Panc1 (cell line): ENCODE measurements around the gene GPX3. TPM values are rescaled to one million over a fixed set of nuclear protein-coding genes. Genes with fewer than 3 reads are reported as not detected.

Experiments
- ATAC-seq: fragments of 200-7000 bp; cut with Tn5 transposase; 2 replicates; pipeline ENCODE4 v1.9.1; 2020; ENCODE audit warnings: mild to moderate bottlenecking, moderate library complexity
- BruUV-seq: library from RNA; stranded (reverse); fragments of 400-500 nt; replicated peaks from 2 replicates; lab custom pipeline; 2021; lab: Mats Ljungman, UMichigan
- CTCF ChIA-PET: fragments of 300-600 bp; sonication (Branson Sonifier 250); formaldehyde crosslinking; loops from one replicate; lab custom pipeline; 2022; ENCODE audit warnings: antibody characterized with exemption; lab: Charles Lee
- POLR2A ChIA-PET: fragments of 300-600 bp; sonication (Branson Sonifier 250); formaldehyde crosslinking; loops from one replicate; lab custom pipeline; 2022; ENCODE audit warnings: antibody characterized with exemption; lab: Charles Lee
- DNase-seq: peaks from one replicate; pipeline ENCODE4 v3.0.0-alpha.2; 2010; ENCODE audit warnings: low read depth, low spot score
- H3K27ac ChIP-seq: 2 replicates; pipeline ENCODE4 v1.5.1; 2011; ENCODE audit warnings: mild to moderate bottlenecking, low read length, inconsistent platforms
- H3K27me3 ChIP-seq: fragments of 200-500 bp; sonication (Bioruptor generic); 2 replicates; pipeline ENCODE4 v1.6.0; 2014; ENCODE audit warnings: low read length, inconsistent platforms; ENCODE audit not compliant: control insufficient read depth, insufficient read depth
- H3K36me3 ChIP-seq: fragments of 200-500 bp; sonication (Bioruptor generic); 2 replicates; pipeline ENCODE4 v1.5.1; 2014; ENCODE audit warnings: inconsistent platforms, mild to moderate bottlenecking, low read length, moderate library complexity; ENCODE audit not compliant: control insufficient read depth, insufficient read depth
- H3K4me1 ChIP-seq: 2 replicates; pipeline ENCODE4 v1.5.1; 2011; ENCODE audit warnings: inconsistent platforms, mild to moderate bottlenecking, low read length, moderate library complexity; ENCODE audit not compliant: control insufficient read depth, insufficient read depth
- H3K4me3 ChIP-seq, 2 experiments: 2 replicates each; pipeline ENCODE4 v1.5.1; 2011 to 2012; ENCODE audit warnings: low read depth in 2 of 2, low read length in 2 of 2, mild to moderate bottlenecking in 2 of 2, inconsistent platforms in 1 of 2, moderate library complexity in 1 of 2
- H3K9me3 ChIP-seq: fragments of 200-500 bp; sonication (Bioruptor generic); 2 replicates; pipeline ENCODE4 v1.5.1; 2014; ENCODE audit warnings: low read depth, mild to moderate bottlenecking, inconsistent platforms, low read length, moderate library complexity; ENCODE audit not compliant: control insufficient read depth, insufficient read depth
- POLR2AphosphoS5 ChIP-seq: IDR thresholded peaks from 2 replicates; pipeline ENCODE4 v1.6.1; 2012; ENCODE audit warnings: mild to moderate bottlenecking, low read depth, low read length, moderate library complexity
- SIN3A ChIP-seq: IDR thresholded peaks from 2 replicates; pipeline ENCODE4 v1.6.1; 2012; ENCODE audit warnings: low read depth, mild to moderate bottlenecking, low read length, moderate library complexity, borderline replicate concordance; ENCODE audit not compliant: insufficient read depth
- TCF7L2 ChIP-seq: IDR thresholded peaks from 2 replicates; pipeline ENCODE4 v1.6.1; 2011; ENCODE audit warnings: mild to moderate bottlenecking, low read depth, low read length, inconsistent platforms
- in situ Hi-C: cut with HindIII; loops from 2 replicates; pipeline ENCODE4 v1.10.0; 2016; ENCODE audit warnings: low sequenced_read_pairs, low pct_unique_long_range_greater_than_20kb
- intact Hi-C: fragments of 100-400 bp; cut with micrococcal nuclease; formaldehyde crosslinking; loops from one replicate; pipeline ENCODE4 v1.10.0; 2022; ENCODE audit not compliant: unreplicated experiment
- total RNA-seq: library from RNA; stranded (reverse); gene quantifications from one replicate; pipeline ENCODE4 v1.2.1, GENCODE V29; 2021; ENCODE audit not compliant: unreplicated experiment
- TF ChIP-seq, protein P1 (sequence below), 2 experiments: IDR thresholded peaks; 2 replicates each; pipeline ENCODE4 v1.6.1; 2011 to 2012; ENCODE audit warnings: low read depth in 2 of 2, control low read depth in 1 of 2, low read length in 1 of 2, mild to moderate bottlenecking in 1 of 2, moderate library complexity in 1 of 2; ENCODE audit not compliant: insufficient read depth in 1 of 2
- TF ChIP-seq, protein P2 (sequence below): fragments of 450-650 bp; IDR thresholded peaks from 2 replicates; pipeline ENCODE4 v1.5.1; 2017; ENCODE audit warnings: mild to moderate bottlenecking

Gene GPX3
- total RNA-seq, 1 experiment from 2014 or later, result 8.5 TPM

DNA sequence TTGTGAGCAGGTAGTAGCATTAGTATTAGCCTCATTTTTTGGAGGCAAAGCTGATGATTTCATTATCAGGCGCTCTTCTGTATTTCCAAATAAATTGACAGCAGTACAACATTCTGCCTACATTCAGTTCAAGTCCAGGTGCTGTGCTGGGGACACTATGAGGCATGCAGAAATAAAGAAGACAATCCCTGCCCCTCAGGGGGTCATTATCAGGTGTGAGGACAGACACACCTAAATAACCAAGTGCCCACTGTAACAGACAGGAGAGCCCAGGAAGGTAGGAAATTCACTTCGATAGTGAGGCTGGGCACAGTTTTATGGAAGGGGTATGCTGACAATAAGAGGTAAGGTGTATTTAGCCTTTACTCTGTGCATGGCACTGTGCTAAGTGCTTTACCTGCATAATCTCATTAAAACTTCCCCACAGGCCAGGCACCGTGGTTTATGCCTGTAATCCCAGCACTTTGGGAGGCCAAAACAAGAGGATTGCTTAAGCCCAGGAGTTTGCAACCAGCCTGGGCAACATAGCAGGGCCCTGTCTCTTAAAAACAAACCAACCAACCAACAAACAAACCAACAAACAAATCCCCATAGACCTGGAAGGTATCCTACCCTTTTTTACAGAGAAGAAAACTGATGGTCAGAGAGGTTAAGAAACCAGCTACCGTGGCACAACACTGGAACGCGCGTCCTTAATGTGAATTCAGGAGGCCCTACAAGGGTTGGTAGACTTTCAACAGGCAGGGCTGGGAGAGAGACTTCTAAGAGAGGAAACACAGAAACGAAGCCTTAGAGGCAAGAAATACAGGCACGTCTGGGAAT lies 17.5 kb upstream of the GPX3 start:
- intact Hi-C loops, result loop anchor here (1.0 to 5.0 kb wide), 2 partner anchors 112 to 159 kb away; no protein-coding TSS in a partner anchor
- no peaks in the 10 kb centered on the region for H3K36me3 ChIP-seq
- in situ Hi-C loops, result no loop called here
- H3K27ac ChIP-seq, result no peak overlapping the region
- ChIA-PET CTCF (interaction anchor here (0.6 to 1.3 kb wide), 6 partner anchors 48 to 1035 kb away, joined by 3 to 17 read pairs (median 5); partner anchors contain the start of gene ANXA6), POLR2A (interaction anchor here (0.6 kb wide), 2 partner anchors 10 to 198 kb away, joined by 3 to 7 read pairs; no protein-coding TSS in a partner anchor)
- DNase-seq, result no peak
- no peaks in the 10 kb centered on the region for H3K9me3 ChIP-seq
- TF ChIP-seq, protein P1, sequence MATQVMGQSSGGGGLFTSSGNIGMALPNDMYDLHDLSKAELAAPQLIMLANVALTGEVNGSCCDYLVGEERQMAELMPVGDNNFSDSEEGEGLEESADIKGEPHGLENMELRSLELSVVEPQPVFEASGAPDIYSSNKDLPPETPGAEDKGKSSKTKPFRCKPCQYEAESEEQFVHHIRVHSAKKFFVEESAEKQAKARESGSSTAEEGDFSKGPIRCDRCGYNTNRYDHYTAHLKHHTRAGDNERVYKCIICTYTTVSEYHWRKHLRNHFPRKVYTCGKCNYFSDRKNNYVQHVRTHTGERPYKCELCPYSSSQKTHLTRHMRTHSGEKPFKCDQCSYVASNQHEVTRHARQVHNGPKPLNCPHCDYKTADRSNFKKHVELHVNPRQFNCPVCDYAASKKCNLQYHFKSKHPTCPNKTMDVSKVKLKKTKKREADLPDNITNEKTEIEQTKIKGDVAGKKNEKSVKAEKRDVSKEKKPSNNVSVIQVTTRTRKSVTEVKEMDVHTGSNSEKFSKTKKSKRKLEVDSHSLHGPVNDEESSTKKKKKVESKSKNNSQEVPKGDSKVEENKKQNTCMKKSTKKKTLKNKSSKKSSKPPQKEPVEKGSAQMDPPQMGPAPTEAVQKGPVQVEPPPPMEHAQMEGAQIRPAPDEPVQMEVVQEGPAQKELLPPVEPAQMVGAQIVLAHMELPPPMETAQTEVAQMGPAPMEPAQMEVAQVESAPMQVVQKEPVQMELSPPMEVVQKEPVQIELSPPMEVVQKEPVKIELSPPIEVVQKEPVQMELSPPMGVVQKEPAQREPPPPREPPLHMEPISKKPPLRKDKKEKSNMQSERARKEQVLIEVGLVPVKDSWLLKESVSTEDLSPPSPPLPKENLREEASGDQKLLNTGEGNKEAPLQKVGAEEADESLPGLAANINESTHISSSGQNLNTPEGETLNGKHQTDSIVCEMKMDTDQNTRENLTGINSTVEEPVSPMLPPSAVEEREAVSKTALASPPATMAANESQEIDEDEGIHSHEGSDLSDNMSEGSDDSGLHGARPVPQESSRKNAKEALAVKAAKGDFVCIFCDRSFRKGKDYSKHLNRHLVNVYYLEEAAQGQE (IDR thresholded peaks at IDR 0.05; ENCODE audit: insufficient read depth in 1 of 2, low read depth in 2 of 2, low read length in 1 of 2), result no peak
- no peak for TF ChIP-seq SIN3A
- TF ChIP-seq POLR2AphosphoS5, result no peak
- TF ChIP-seq, protein P2, sequence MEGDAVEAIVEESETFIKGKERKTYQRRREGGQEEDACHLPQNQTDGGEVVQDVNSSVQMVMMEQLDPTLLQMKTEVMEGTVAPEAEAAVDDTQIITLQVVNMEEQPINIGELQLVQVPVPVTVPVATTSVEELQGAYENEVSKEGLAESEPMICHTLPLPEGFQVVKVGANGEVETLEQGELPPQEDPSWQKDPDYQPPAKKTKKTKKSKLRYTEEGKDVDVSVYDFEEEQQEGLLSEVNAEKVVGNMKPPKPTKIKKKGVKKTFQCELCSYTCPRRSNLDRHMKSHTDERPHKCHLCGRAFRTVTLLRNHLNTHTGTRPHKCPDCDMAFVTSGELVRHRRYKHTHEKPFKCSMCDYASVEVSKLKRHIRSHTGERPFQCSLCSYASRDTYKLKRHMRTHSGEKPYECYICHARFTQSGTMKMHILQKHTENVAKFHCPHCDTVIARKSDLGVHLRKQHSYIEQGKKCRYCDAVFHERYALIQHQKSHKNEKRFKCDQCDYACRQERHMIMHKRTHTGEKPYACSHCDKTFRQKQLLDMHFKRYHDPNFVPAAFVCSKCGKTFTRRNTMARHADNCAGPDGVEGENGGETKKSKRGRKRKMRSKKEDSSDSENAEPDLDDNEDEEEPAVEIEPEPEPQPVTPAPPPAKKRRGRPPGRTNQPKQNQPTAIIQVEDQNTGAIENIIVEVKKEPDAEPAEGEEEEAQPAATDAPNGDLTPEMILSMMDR, result no peak
- TF ChIP-seq TCF7L2, result no peak
- H3K27me3 ChIP-seq, result no peaks in the 10 kb centered on the region
- ATAC-seq, result no peak
- H3K4me1 ChIP-seq, result no peaks in the 10 kb centered on the region
- H3K4me3 ChIP-seq, result no peak overlapping the region
- no TSS peak for BruUV-seq

- Histone ChIP-seq H3K4me3 (no peak overlapping the region), H3K9me3 (no peaks in the 10 kb centered on the region), H3K4me1 (no peaks in the 10 kb centered on the region), H3K36me3 (no peaks in the 10 kb centered on the region), H3K27ac (no peak overlapping the region), H3K27me3 (no peaks in the 10 kb centered on the region)
- TF ChIP-seq POLR2AphosphoS5 (no peak), TCF7L2 (no peak), SIN3A (no peak)
- TF ChIP-seq, protein P1 (IDR thresholded peaks at IDR 0.05; ENCODE audit: insufficient read depth in 1 of 2, low read depth in 2 of 2, low read length in 1 of 2), result no peak
- TF ChIP-seq, protein P2, result no peak
- ChIA-PET POLR2A (no interaction called here), CTCF (no interaction called here)
- DNase-seq, result no peak
- intact Hi-C loops, result loop anchor here (5.0 kb wide), 1 partner anchor 159 kb away; no protein-coding TSS in a partner anchor
- in situ Hi-C loops, result no loop called here
- no peak for ATAC-seq
- BruUV-seq, result no TSS peak
These were observed 16.9 kb upstream of the GPX3 start for GRCh38 chr5:151003503-151003860.
